ENCODE data around the gene GMPPA.

Gene GMPPA

GRCh38 chr2:219527472-219527871, 28.8 kb downstream of the GMPPA start:
- Histone ChIP-seq H3K4me1 (peaks cover 4 to 20% (median 15%) of the 10 kb centered on the region in 10 experiments; a peak in 17 of 20 replicates), H4K20me1 (peaks cover 0 to 37% (median 0%) of the 10 kb centered on the region in 11 experiments; a peak in 8 of 22 replicates), H3K27me3 (peaks cover 67 to 76% (median 75%) of the 10 kb centered on the region in 11 experiments), H3K36me3 (no peaks in the 10 kb centered on the region), H3K27ac (no peak overlapping the region), H3K9me3 (replicated peaks in 1 of 11) (no peaks in the 10 kb centered on the region), H3K9ac (no peak overlapping the region), H3K4me3 (no peak overlapping the region), H3K4me2 (no peak overlapping the region)
- TF ChIP-seq Cebpa-rat (IDR thresholded peaks at IDR 0.05) = no peak

GRCh38 chr2:219530048-219530963, 31.6 kb downstream of the GMPPA start:
- peaks cover 42 to 48% (median 47%) of the 10 kb centered on the region in 11 experiments for H3K27me3 ChIP-seq
- no peak overlapping the region for H3K27ac ChIP-seq
- H3K4me1 ChIP-seq = peaks cover 0 to 7% (median 5%) of the 10 kb centered on the region in 10 experiments; a peak in 12 of 20 replicates
- no peaks in the 10 kb centered on the region for H3K9me3 ChIP-seq (replicated peaks in 1 of 11)
- TF ChIP-seq Cebpa-rat (IDR thresholded peaks at IDR 0.05) = no peak
- H3K9ac ChIP-seq = peak overlapping the region in 2 of 11 experiments; percentile 25 to 27; a peak in 1 of 22 replicates
- no peaks in the 10 kb centered on the region for H3K36me3 ChIP-seq
- peaks cover 0 to 36% (median 0%) of the 10 kb centered on the region in 11 experiments; a peak in 8 of 22 replicates for H4K20me1 ChIP-seq
- H3K4me2 ChIP-seq = peak overlapping the region; percentile 41 to 72 (median 66)
- H3K4me3 ChIP-seq = no peak overlapping the region

GRCh38 chr2:219531639-219532377, 33.1 kb downstream of the GMPPA start:
- Histone ChIP-seq H4K20me1 (peaks cover 0 to 28% (median 0%) of the 10 kb centered on the region in 11 experiments; a peak in 7 of 22 replicates), H3K4me1 (peaks cover 0 to 8% (median 6%) of the 10 kb centered on the region in 10 experiments; a peak in 15 of 20 replicates), H3K9ac (no peak overlapping the region), H3K4me2 (no peak overlapping the region), H3K9me3 (replicated peaks in 1 of 11) (no peaks in the 10 kb centered on the region), H3K36me3 (no peaks in the 10 kb centered on the region), H3K27ac (no peak overlapping the region), H3K27me3 (peaks cover 31 to 33% (median 32%) of the 10 kb centered on the region in 11 experiments), H3K4me3 (no peak overlapping the region)
- TF ChIP-seq Cebpa-rat (IDR thresholded peaks at IDR 0.05) = no peak

- Histone ChIP-seq H3K27me3 (peaks cover 26 to 28% (median 27%) of the 10 kb centered on the region in 11 experiments), H3K9ac (no peak overlapping the region), H3K4me3 (no peak overlapping the region), H3K36me3 (no peaks in the 10 kb centered on the region), H3K27ac (no peak overlapping the region), H3K9me3 (replicated peaks in 1 of 11) (no peaks in the 10 kb centered on the region), H4K20me1 (peaks cover 0 to 29% (median 0%) of the 10 kb centered on the region in 11 experiments; a peak in 6 of 22 replicates), H3K4me2 (no peak overlapping the region), H3K4me1 (peaks cover 0 to 13% (median 11%) of the 10 kb centered on the region in 10 experiments; a peak in 15 of 20 replicates)
- no peak for TF ChIP-seq Cebpa-rat (IDR thresholded peaks at IDR 0.05)
Observed at GRCh38 chr2:219532378-219532649, 33.6 kb downstream of the GMPPA start.

- H3K9ac ChIP-seq = no peak overlapping the region
- TF ChIP-seq Cebpa-rat (IDR thresholded peaks at IDR 0.05) = no peak
- H3K4me2 ChIP-seq = no peak overlapping the region
- no peak overlapping the region for H3K27ac ChIP-seq
- peaks cover 9 to 10% (median 9%) of the 10 kb centered on the region in 11 experiments for H3K27me3 ChIP-seq
- H3K4me1 ChIP-seq = peaks cover 9 to 31% (median 27%) of the 10 kb centered on the region in 10 experiments; a peak in 18 of 20 replicates
- no peak overlapping the region for H3K4me3 ChIP-seq
- H3K36me3 ChIP-seq = peaks cover 0 to 5% (median 0%) of the 10 kb centered on the region in 11 experiments; a peak in 3 of 22 replicates
- peaks cover 0 to 45% (median 0%) of the 10 kb centered on the region in 11 experiments; a peak in 9 of 22 replicates for H4K20me1 ChIP-seq
- no peaks in the 10 kb centered on the region for H3K9me3 ChIP-seq (replicated peaks in 1 of 11)
Observed at GRCh38 chr2:219533930-219534661, 35.4 kb downstream of the GMPPA start.

- no peak overlapping the region for H3K9ac ChIP-seq
Observed at GRCh38 chr2:219536425-219536824, 37.7 kb downstream of the GMPPA start.

GRCh38 chr2:219536967-219537366, 38.3 kb downstream of the GMPPA start:
- Histone ChIP-seq H3K9ac (peak overlapping the region in 2 of 11 experiments; percentile 17 to 46; a peak in 1 of 22 replicates), H3K4me3 (no peak overlapping the region), H3K36me3 (peaks cover 0 to 19% (median 10%) of the 10 kb centered on the region in 11 experiments; a peak in 7 of 22 replicates), H4K20me1 (peaks cover 0 to 53% (median 18%) of the 10 kb centered on the region in 11 experiments; a peak in 16 of 22 replicates), H3K27ac (no peak overlapping the region), H3K9me3 (replicated peaks in 1 of 11) (no peaks in the 10 kb centered on the region), H3K4me2 (peak overlapping the region in 5 of 11 experiments; percentile 16 to 39 (median 23); a peak in 7 of 22 replicates), H3K4me1 (peaks cover 10 to 49% (median 33%) of the 10 kb centered on the region in 10 experiments; a peak in 19 of 20 replicates), H3K27me3 (peaks cover 1 to 4% (median 2%) of the 10 kb centered on the region in 11 experiments; a peak in 15 of 22 replicates)
- no peak for TF ChIP-seq Cebpa-rat (IDR thresholded peaks at IDR 0.05)

More at GRCh38 chr2:219536425-219536824, 37.7 kb downstream of the GMPPA start:
- Histone ChIP-seq H3K4me3 (no peak overlapping the region), H3K27ac (no peak overlapping the region), H3K4me1 (peaks cover 9 to 43% (median 29%) of the 10 kb centered on the region in 10 experiments; a peak in 18 of 20 replicates), H3K27me3 (no peaks in the 10 kb centered on the region; a peak in 1 of 22 replicates), H3K36me3 (peaks cover 0 to 19% (median 10%) of the 10 kb centered on the region in 11 experiments; a peak in 7 of 22 replicates), H4K20me1 (peaks cover 0 to 53% (median 15%) of the 10 kb centered on the region in 11 experiments; a peak in 13 of 22 replicates), H3K4me2 (no peak overlapping the region), H3K9me3 (replicated peaks in 1 of 11) (no peaks in the 10 kb centered on the region)
- TF ChIP-seq Cebpa-rat (IDR thresholded peaks at IDR 0.05) = no peak
